SU-DHL-6 (cell line): ENCODE results near the gene GPR55.

Experiments used
- H2AFZ ChIP-seq: fragments of 200-600 bp; sonication (generic); 2 replicates; pipeline ENCODE4 v1.6.1; 2014; ENCODE audit warnings: low read depth, mild to moderate bottlenecking, moderate library complexity, mixed read lengths, antibody characterized with exemption, low read length; ENCODE audit not compliant: severe bottlenecking
- H3F3A ChIP-seq: fragments of 200-600 bp; shearing (Covaris generic); 2 replicates; pipeline ENCODE4 v1.6.0; 2016; ENCODE audit warnings: antibody characterized with exemption, mild to moderate bottlenecking; ENCODE audit not compliant: insufficient read depth
- H3K27ac ChIP-seq: fragments of 200-600 bp; sonication (generic); 2 replicates; pipeline ENCODE4 v1.5.1; 2016; ENCODE audit warnings: low read depth, mild to moderate bottlenecking, low read length, moderate library complexity, mixed read lengths
- H3K27me3 ChIP-seq: fragments of 200-600 bp; sonication (generic), shearing (Covaris generic); 2 replicates; pipeline ENCODE4 v1.6.0; 2014; ENCODE audit warnings: mild to moderate bottlenecking, low read length
- H3K36me3 ChIP-seq: fragments of 200-600 bp; sonication (generic); 2 replicates; pipeline ENCODE4 v1.6.1; 2014; ENCODE audit warnings: mild to moderate bottlenecking, low read length, mixed read lengths
- H3K4me2 ChIP-seq: fragments of 300-600, 200-600 bp; shearing (Covaris generic), sonication (generic); 2 replicates; pipeline ENCODE4 v1.6.0; 2014; ENCODE audit warnings: low read length, low read depth, mild to moderate bottlenecking; ENCODE audit not compliant: poor library complexity, severe bottlenecking
- H3K4me3 ChIP-seq: fragments of 200-600 bp; sonication (generic); 2 replicates; pipeline ENCODE4 v1.5.1; 2014; ENCODE audit warnings: antibody characterized with exemption, low read length, mild to moderate bottlenecking, mixed read lengths; ENCODE audit not compliant: insufficient read depth, poor library complexity, severe bottlenecking
- H3K79me2 ChIP-seq: fragments of 200-600 bp; sonication (generic); 2 replicates; pipeline ENCODE4 v1.6.1; 2014; ENCODE audit warnings: mild to moderate bottlenecking, low read length, moderate library complexity; ENCODE audit not compliant: insufficient read depth
- H3K9ac ChIP-seq: fragments of 200-600 bp; sonication (generic); 2 replicates; pipeline ENCODE4 v1.7.0; 2014; ENCODE audit warnings: mild to moderate bottlenecking, low read length
- H3K9me2 ChIP-seq: fragments of 200-600 bp; sonication (generic); replicated peaks from 2 replicates; pipeline ENCODE4 v1.6.1; 2014; ENCODE audit warnings: low read length; ENCODE audit not compliant: insufficient read depth
- H3K9me3 ChIP-seq: fragments of 200-600 bp; sonication (generic); 2 replicates; pipeline ENCODE4 v1.6.1; 2014; ENCODE audit warnings: low read length, mixed read lengths; ENCODE audit not compliant: insufficient read depth
- H4K20me1 ChIP-seq: fragments of 200-600 bp; sonication (generic); 2 replicates; pipeline ENCODE4 v1.6.1; 2014; ENCODE audit warnings: low read depth, mild to moderate bottlenecking, antibody characterized with exemption, low read length, moderate library complexity, mixed read lengths
- EZH2phosphoT487 ChIP-seq: fragments of 200-600 bp; sonication (generic), shearing (Covaris generic); conservative IDR thresholded peaks from 2 replicates; pipeline ENCODE4 v1.6.1; 2018; ENCODE audit warnings: mild to moderate bottlenecking, antibody characterized with exemption, low read length, moderate library complexity, mixed read lengths
- TF ChIP-seq, protein P1 (sequence below): fragments of 200-600 bp; sonication (generic); IDR thresholded peaks from one replicate; pipeline ENCODE4 v1.5.1; 2017; ENCODE audit warnings: antibody characterized with exemption, mild to moderate bottlenecking, low read length, moderate library complexity; ENCODE audit not compliant: insufficient read depth, poor library complexity, severe bottlenecking

The GPR55 gene

DNA sequence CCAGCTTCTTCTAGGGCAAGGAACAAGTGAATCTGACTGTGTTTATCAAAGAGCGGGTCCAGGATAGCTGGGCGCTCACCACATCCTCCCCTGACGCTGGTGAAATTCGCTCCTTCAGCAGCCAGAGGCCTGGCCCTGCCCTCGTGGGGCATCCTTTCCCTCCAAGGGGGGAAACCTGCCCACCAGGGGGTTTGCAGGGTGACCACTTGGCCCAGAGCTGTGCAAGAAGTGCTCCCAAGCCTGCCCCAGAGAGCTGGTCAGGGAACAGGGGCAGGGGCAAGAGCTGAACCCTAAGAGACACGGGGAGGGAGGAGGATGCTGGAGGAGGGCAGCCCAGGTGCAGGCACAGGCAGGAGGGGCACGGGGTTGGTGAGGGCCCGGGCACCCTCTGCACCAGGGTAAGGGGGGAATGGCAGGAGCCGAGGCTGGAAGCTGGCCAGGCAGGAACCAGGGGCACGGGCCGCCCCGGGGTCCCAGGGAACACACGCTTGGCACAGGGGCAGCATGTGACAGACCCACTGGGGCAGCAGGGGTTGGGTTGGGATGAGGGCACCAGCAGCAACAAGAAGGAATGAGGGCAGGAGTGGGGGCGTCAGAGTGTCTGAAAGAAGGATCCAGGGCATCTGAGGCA, 2.8 kb upstream of the GPR55 start:
- Histone ChIP-seq H3K27me3 (no peaks in the 10 kb centered on the region), H3K36me3 (no peaks in the 10 kb centered on the region), H3K79me2 (no peaks in the 10 kb centered on the region), H3K4me2 (no peak overlapping the region), H3K9me2 (no peaks in the 10 kb centered on the region), H3K27ac (no peak overlapping the region), H2AFZ (no peak overlapping the region), H4K20me1 (no peaks in the 10 kb centered on the region), H3K9ac (no peak overlapping the region), H3F3A (no peaks in the 10 kb centered on the region), H3K9me3 (no peaks in the 10 kb centered on the region), H3K4me3 (no peak overlapping the region)
- TF ChIP-seq, protein P1, sequence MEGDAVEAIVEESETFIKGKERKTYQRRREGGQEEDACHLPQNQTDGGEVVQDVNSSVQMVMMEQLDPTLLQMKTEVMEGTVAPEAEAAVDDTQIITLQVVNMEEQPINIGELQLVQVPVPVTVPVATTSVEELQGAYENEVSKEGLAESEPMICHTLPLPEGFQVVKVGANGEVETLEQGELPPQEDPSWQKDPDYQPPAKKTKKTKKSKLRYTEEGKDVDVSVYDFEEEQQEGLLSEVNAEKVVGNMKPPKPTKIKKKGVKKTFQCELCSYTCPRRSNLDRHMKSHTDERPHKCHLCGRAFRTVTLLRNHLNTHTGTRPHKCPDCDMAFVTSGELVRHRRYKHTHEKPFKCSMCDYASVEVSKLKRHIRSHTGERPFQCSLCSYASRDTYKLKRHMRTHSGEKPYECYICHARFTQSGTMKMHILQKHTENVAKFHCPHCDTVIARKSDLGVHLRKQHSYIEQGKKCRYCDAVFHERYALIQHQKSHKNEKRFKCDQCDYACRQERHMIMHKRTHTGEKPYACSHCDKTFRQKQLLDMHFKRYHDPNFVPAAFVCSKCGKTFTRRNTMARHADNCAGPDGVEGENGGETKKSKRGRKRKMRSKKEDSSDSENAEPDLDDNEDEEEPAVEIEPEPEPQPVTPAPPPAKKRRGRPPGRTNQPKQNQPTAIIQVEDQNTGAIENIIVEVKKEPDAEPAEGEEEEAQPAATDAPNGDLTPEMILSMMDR: no peak
- TF ChIP-seq EZH2phosphoT487: no peak

DNA sequence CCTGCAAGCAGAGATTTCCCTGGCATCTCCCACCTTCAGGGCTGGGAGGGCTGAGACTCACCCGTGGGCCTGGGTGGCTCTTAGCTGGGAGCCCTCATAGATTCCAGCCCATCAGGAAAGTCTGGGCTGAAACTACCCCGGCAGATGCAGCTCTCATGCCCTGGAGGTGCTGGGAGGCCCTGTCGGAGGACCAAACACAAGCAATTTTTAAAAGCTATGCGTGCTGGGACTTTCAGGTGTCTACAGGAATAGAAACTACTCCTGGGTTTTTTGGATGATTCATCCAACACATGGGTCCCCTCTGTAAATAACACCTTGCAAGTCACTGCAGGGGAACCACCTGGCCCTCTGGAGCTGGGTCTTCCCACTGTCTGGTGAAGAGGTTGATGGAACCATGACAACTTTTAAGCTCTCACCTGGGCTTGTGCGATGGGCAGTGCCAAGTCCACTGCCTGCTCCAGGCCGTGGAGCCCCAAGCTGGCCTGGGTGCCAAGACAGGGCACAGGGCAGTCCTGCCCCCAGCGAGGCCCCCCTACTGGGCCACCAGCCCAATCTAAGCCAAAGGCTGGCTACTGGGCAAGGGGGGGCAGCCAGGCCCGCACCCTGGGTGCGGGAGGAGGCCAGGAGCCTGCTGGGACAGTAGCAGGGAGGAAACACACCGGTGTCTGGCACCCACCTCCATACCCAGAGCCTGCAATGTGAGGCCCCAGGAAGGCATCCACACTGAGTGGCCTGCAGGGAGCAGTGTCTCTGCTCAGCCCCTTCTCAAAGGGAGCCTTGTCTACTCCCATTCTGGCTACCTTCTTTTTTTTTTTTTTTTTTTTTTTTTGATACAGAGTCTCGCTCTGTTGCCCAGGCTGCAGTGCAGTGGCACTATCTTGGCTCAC, 1.1 kb upstream of the GPR55 start:
- no peaks in the 10 kb centered on the region for H4K20me1 ChIP-seq
- no peak overlapping the region for H3K4me3 ChIP-seq
- H3K9ac ChIP-seq: no peak overlapping the region
- no peak overlapping the region for H2AFZ ChIP-seq
- H3K27ac ChIP-seq: no peak overlapping the region
- TF ChIP-seq, protein P1: no peak
- TF ChIP-seq EZH2phosphoT487: no peak
- H3K4me2 ChIP-seq: no peak overlapping the region
- H3K79me2 ChIP-seq: no peaks in the 10 kb centered on the region
- no peaks in the 10 kb centered on the region for H3K36me3 ChIP-seq
- no peaks in the 10 kb centered on the region for H3K27me3 ChIP-seq
- no peaks in the 10 kb centered on the region for H3K9me3 ChIP-seq
- no peaks in the 10 kb centered on the region for H3K9me2 ChIP-seq
- no peaks in the 10 kb centered on the region for H3F3A ChIP-seq

DNA sequence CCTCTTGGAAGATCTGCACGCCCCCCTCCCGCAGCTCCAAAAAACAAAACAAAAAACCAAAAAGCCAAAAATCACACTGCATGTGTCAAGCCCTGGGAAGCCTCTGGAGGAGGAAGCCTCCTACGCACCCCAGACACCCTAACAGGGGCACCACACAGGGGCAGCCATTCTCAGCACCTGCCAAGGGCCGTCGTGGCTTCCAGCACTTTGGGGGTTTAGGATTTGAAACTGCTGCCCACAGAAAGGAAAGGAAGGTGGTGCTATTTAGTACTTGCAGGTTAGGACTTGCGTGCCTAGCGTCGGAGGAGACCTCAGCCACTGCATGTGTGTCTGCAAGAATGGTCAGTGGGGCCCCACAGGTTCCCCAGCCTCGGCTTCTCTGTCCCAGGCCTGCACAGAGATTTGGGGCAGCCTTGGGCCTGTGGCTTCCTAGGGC, 419 bp upstream of the GPR55 start:
- Histone ChIP-seq H3K9me3 (no peaks in the 10 kb centered on the region), H3K4me3 (no peak overlapping the region), H3F3A (no peaks in the 10 kb centered on the region), H2AFZ (no peak overlapping the region), H4K20me1 (no peaks in the 10 kb centered on the region), H3K79me2 (no peaks in the 10 kb centered on the region), H3K4me2 (no peak overlapping the region), H3K27me3 (no peaks in the 10 kb centered on the region), H3K36me3 (no peaks in the 10 kb centered on the region), H3K9me2 (no peaks in the 10 kb centered on the region), H3K27ac (no peak overlapping the region), H3K9ac (no peak overlapping the region)
- TF ChIP-seq, protein P1: no peak
- TF ChIP-seq EZH2phosphoT487: no peak
